ENCODE measurements around the gene STAG1.

DNA sequence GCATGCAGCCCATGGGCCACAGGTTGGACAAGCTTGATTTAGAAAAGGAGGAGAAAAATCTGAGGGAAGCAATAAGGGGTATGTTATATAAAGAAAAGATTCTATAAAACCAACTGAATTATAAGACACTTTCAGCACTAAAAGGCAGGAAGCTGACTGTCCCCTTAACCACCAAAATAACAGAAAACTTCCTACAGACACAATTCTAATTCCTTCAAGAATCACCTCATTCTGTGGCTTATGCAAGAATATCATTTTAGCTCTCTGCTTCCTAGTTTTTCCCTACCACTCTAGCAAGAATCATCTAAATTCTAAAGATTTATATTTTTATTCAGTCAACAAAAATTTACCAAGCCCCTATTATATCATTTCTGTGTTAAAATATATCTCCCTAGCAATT lies 6.3 kb downstream of the STAG1 start:
- TF ChIP-seq, protein P1, sequence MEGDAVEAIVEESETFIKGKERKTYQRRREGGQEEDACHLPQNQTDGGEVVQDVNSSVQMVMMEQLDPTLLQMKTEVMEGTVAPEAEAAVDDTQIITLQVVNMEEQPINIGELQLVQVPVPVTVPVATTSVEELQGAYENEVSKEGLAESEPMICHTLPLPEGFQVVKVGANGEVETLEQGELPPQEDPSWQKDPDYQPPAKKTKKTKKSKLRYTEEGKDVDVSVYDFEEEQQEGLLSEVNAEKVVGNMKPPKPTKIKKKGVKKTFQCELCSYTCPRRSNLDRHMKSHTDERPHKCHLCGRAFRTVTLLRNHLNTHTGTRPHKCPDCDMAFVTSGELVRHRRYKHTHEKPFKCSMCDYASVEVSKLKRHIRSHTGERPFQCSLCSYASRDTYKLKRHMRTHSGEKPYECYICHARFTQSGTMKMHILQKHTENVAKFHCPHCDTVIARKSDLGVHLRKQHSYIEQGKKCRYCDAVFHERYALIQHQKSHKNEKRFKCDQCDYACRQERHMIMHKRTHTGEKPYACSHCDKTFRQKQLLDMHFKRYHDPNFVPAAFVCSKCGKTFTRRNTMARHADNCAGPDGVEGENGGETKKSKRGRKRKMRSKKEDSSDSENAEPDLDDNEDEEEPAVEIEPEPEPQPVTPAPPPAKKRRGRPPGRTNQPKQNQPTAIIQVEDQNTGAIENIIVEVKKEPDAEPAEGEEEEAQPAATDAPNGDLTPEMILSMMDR (IDR thresholded peaks at IDR 0.05): no peak
- TF ChIP-seq POLR2A (IDR thresholded peaks at IDR 0.05): no peak
- no peak for TF ChIP-seq EP300 (IDR thresholded peaks at IDR 0.05)

Measured in tibial nerve (tissue), 4 donors.